SK-N-SH treated with all-trans-retinoic acid at 6 μM for 48 hours (cell line): ENCODE data around the gene ITGB4.

Experiments used
- ATAC-seq: fragments of 200-7000 bp; cut with Tn5 transposase; 3 replicates; pipeline ENCODE4 v1.9.1; 2020; ENCODE audit warnings: mild to moderate bottlenecking, moderate library complexity
- ARNTL ChIP-seq: fragments of 450-650 bp; formaldehyde crosslinking; IDR thresholded peaks from 2 replicates; pipeline ENCODE4 v1.5.0; 2020; ENCODE audit warnings: low read depth, mild to moderate bottlenecking, moderate library complexity, borderline replicate concordance
- BACH2 ChIP-seq: fragments of 250-450 bp; sonication (Bioruptor Pico); IDR thresholded peaks from 2 replicates; pipeline ENCODE4 v1.9.0; 2021; ENCODE audit warnings: mild to moderate bottlenecking, borderline replicate concordance
- CSDC2 ChIP-seq: fragments of 250-450 bp; sonication (Bioruptor Pico); IDR thresholded peaks from 2 replicates; pipeline ENCODE4 v1.5.0; 2020; ENCODE audit warnings: mild to moderate bottlenecking, moderate library complexity
- ESRRG ChIP-seq: fragments of 250-450 bp; sonication (Bioruptor Pico); IDR thresholded peaks from 2 replicates; pipeline ENCODE4 v1.6.1; 2021; ENCODE audit warnings: mild to moderate bottlenecking
- ISL1 ChIP-seq: fragments of 250-450 bp; sonication (Bioruptor Pico); IDR thresholded peaks from 2 replicates; pipeline ENCODE4 v2.1.2; 2022; ENCODE audit warnings: mild to moderate bottlenecking, moderate library complexity
- OSR1 ChIP-seq: fragments of 250-450 bp; sonication (Bioruptor Pico); IDR thresholded peaks from 2 replicates; pipeline ENCODE4 v1.8.0; 2022; ENCODE audit warnings: moderate library complexity, mild to moderate bottlenecking, inconsistent platforms
- PPARA ChIP-seq: fragments of 250-450 bp; sonication (Bioruptor Pico); IDR thresholded peaks from 2 replicates; pipeline ENCODE4 v1.5.0; 2020; ENCODE audit warnings: mild to moderate bottlenecking, borderline replicate concordance
- RARB ChIP-seq: fragments of 250-450 bp; sonication (Bioruptor Pico); IDR thresholded peaks from 2 replicates; pipeline ENCODE4 v1.8.0; 2021; ENCODE audit warnings: mild to moderate bottlenecking, moderate library complexity
- SNAI2 ChIP-seq: fragments of 250-450 bp; sonication (Bioruptor Pico); IDR thresholded peaks from 2 replicates; pipeline ENCODE4 v1.5.0; 2020; ENCODE audit warnings: mild to moderate bottlenecking, moderate library complexity
- TCF4 ChIP-seq: fragments of 250-450 bp; sonication (Bioruptor Pico); IDR thresholded peaks from 2 replicates; pipeline ENCODE4 v1.8.0; 2021; ENCODE audit warnings: mild to moderate bottlenecking, moderate library complexity, borderline replicate concordance
- TOX ChIP-seq: fragments of 250-450 bp; sonication (Bioruptor Pico); IDR thresholded peaks from 2 replicates; pipeline ENCODE4 v1.8.0; 2021; ENCODE audit warnings: mild to moderate bottlenecking, moderate library complexity, borderline replicate concordance
- ZC3H10 ChIP-seq: fragments of 250-450 bp; sonication (Bioruptor Pico); IDR thresholded peaks from 2 replicates; pipeline ENCODE4 v1.5.1; 2021; ENCODE audit warnings: mild to moderate bottlenecking, moderate library complexity
- ZFP3 ChIP-seq: fragments of 250-450 bp; sonication (Bioruptor Pico); IDR thresholded peaks from 2 replicates; pipeline ENCODE4 v1.5.0; 2020; ENCODE audit warnings: mild to moderate bottlenecking, moderate library complexity
- ZFP30 ChIP-seq: fragments of 450-650 bp; formaldehyde crosslinking; IDR thresholded peaks from 2 replicates; pipeline ENCODE4 v1.5.0; 2022; ENCODE audit warnings: mild to moderate bottlenecking, moderate library complexity
- ZNF70 ChIP-seq: fragments of 450-650 bp; formaldehyde crosslinking; IDR thresholded peaks from 2 replicates; pipeline ENCODE4 v1.5.0; 2020; ENCODE audit warnings: mild to moderate bottlenecking, moderate library complexity
- TF ChIP-seq, protein P1 (sequence below): fragments of 250-450 bp; sonication (Bioruptor Pico); IDR thresholded peaks from 2 replicates; pipeline ENCODE4 v1.5.0; 2020; ENCODE audit warnings: mild to moderate bottlenecking, moderate library complexity
- TF ChIP-seq, protein P2 (sequence below): fragments of 250-450 bp; sonication (Bioruptor Pico); IDR thresholded peaks from 2 replicates; pipeline ENCODE4 v1.5.1; 2020; ENCODE audit warnings: low read depth, mild to moderate bottlenecking, moderate library complexity
- TF ChIP-seq, protein P3 (sequence below): fragments of 250-450 bp; sonication (Bioruptor Pico); IDR thresholded peaks from 2 replicates; pipeline ENCODE4 v1.8.0; 2021; ENCODE audit warnings: low read depth, mild to moderate bottlenecking, moderate library complexity, borderline replicate concordance
- TF ChIP-seq, protein P4 (sequence below): fragments of 250-450 bp; sonication (Bioruptor Pico); IDR thresholded peaks from 2 replicates; pipeline ENCODE4 v1.8.0; 2020; ENCODE audit warnings: mild to moderate bottlenecking, moderate library complexity, borderline replicate concordance
- TF ChIP-seq, protein P5 (sequence below): fragments of 250-450 bp; sonication (Bioruptor Pico); IDR thresholded peaks from 2 replicates; pipeline ENCODE4 v1.5.1; 2021; ENCODE audit warnings: mild to moderate bottlenecking, moderate library complexity

ITGB4 gene

DNA sequence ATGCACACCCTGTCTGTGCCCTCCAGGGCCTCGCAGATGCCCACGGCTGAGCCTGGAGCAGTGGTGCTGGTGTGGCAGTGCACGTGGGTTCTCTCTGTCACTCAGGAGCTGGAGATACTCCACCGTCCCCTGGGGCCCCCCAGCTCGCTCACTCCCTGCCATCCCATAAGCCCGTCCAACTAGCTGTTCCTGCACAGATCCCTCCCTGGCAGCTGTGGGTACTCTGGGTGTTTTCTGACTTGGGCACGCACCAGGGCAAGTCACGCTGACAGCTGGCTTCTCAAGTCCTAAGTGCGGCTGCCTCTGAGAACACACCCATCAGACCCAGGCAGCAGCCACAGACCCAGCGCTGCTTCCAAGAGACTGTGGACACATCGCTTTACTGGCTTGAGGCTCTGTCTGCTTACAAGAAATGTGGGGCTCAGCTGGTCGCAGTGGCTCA lies 25.4 kb upstream of the ITGB4 start:
- TF ChIP-seq, protein P1, sequence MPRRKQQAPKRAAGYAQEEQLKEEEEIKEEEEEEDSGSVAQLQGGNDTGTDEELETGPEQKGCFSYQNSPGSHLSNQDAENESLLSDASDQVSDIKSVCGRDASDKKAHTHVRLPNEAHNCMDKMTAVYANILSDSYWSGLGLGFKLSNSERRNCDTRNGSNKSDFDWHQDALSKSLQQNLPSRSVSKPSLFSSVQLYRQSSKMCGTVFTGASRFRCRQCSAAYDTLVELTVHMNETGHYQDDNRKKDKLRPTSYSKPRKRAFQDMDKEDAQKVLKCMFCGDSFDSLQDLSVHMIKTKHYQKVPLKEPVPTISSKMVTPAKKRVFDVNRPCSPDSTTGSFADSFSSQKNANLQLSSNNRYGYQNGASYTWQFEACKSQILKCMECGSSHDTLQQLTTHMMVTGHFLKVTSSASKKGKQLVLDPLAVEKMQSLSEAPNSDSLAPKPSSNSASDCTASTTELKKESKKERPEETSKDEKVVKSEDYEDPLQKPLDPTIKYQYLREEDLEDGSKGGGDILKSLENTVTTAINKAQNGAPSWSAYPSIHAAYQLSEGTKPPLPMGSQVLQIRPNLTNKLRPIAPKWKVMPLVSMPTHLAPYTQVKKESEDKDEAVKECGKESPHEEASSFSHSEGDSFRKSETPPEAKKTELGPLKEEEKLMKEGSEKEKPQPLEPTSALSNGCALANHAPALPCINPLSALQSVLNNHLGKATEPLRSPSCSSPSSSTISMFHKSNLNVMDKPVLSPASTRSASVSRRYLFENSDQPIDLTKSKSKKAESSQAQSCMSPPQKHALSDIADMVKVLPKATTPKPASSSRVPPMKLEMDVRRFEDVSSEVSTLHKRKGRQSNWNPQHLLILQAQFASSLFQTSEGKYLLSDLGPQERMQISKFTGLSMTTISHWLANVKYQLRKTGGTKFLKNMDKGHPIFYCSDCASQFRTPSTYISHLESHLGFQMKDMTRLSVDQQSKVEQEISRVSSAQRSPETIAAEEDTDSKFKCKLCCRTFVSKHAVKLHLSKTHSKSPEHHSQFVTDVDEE (CRISPR knock-in tag) = no peak
- TF ChIP-seq, protein P2, sequence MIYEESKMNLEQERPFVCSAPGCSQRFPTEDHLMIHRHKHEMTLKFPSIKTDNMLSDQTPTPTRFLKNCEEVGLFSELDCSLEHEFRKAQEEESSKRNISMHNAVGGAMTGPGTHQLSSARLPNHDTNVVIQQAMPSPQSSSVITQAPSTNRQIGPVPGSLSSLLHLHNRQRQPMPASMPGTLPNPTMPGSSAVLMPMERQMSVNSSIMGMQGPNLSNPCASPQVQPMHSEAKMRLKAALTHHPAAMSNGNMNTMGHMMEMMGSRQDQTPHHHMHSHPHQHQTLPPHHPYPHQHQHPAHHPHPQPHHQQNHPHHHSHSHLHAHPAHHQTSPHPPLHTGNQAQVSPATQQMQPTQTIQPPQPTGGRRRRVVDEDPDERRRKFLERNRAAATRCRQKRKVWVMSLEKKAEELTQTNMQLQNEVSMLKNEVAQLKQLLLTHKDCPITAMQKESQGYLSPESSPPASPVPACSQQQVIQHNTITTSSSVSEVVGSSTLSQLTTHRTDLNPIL (CRISPR knock-in tag) = no peak
- TF ChIP-seq PPARA (CRISPR knock-in tag) (no peak), ZFP3 (CRISPR knock-in tag) (no peak), ESRRG (CRISPR knock-in tag) (no peak), ISL1 (no peak), ZNF70 (CRISPR knock-in tag) (no peak), TCF4 (CRISPR knock-in tag) (no peak), ZFP30 (no peak), BACH2 (CRISPR knock-in tag) (no peak), ARNTL (CRISPR knock-in tag) (no peak)
- TF ChIP-seq, protein P3, sequence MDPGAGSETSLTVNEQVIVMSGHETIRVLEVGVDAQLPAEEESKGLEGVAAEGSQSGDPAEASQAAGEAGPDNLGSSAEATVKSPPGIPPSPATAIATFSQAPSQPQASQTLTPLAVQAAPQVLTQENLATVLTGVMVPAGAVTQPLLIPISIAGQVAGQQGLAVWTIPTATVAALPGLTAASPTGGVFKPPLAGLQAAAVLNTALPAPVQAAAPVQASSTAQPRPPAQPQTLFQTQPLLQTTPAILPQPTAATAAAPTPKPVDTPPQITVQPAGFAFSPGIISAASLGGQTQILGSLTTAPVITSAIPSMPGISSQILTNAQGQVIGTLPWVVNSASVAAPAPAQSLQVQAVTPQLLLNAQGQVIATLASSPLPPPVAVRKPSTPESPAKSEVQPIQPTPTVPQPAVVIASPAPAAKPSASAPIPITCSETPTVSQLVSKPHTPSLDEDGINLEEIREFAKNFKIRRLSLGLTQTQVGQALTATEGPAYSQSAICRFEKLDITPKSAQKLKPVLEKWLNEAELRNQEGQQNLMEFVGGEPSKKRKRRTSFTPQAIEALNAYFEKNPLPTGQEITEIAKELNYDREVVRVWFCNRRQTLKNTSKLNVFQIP = no peak
- TF ChIP-seq, all 23 proteins: peak for 0
- no peak for ATAC-seq

DNA sequence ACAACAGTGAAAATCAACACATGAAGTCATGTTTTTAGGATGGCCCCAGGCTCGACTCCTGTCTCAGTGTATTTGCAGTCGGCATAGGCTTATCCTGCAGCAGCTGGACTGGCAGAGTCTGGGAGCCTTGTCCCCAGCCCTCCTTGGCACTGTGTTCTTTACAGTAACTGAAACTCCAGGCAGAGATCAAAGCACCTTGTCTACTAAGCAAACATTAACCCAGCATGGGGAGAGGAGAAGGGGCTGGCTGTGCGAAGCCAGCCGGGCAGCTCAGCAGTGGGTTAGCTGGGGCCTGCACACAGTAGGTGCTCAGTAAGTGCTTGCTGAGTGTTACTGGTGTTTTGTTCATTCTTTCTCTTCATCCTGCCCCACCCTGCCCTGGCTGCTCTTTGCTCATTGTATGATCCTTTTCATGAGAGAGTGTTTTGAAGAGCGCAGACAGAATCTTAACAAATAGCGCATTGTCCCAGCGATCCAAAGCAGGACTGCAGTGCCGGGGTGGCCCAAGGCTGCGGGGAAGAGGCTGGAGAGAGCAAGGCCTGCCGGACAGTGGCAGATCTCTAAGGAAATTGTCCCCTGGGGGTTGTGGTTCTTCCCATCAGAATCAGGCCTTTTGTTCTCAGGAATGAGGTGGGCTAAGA lies 23.5 kb upstream of the ITGB4 start:
- no peak for ATAC-seq
- no peak for TF ChIP-seq RARB (CRISPR knock-in tag)
- TF ChIP-seq, protein P1 (CRISPR knock-in tag) = no peak
- TF ChIP-seq SNAI2 (CRISPR knock-in tag) = no peak
- TF ChIP-seq ARNTL (CRISPR knock-in tag) = no peak
- no peak for TF ChIP-seq ZC3H10 (CRISPR knock-in tag)
- TF ChIP-seq ZNF70 (CRISPR knock-in tag) = no peak

DNA sequence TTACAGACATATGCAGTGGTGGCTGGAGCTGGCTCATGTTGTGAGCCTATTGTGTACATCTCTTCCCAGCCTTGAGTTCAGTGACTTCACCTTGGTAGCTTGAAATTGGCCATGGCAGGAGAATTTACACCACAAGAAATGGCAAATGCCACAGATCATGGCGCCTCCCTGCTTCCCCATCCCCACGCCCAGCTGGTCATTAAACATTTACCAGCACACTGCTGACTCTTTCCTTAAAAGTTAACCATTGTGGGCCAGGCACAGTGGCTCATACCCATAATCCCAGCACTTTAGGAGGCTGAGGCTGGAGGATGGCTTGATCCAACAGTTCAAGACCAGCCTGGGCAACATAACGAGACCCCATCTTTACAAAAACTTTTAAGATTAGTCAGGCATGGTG lies 22.6 kb upstream of the ITGB4 start:
- no peak for ATAC-seq
- TF ChIP-seq, protein P4, sequence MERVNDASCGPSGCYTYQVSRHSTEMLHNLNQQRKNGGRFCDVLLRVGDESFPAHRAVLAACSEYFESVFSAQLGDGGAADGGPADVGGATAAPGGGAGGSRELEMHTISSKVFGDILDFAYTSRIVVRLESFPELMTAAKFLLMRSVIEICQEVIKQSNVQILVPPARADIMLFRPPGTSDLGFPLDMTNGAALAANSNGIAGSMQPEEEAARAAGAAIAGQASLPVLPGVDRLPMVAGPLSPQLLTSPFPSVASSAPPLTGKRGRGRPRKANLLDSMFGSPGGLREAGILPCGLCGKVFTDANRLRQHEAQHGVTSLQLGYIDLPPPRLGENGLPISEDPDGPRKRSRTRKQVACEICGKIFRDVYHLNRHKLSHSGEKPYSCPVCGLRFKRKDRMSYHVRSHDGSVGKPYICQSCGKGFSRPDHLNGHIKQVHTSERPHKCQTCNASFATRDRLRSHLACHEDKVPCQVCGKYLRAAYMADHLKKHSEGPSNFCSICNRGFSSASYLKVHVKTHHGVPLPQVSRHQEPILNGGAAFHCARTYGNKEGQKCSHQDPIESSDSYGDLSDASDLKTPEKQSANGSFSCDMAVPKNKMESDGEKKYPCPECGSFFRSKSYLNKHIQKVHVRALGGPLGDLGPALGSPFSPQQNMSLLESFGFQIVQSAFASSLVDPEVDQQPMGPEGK (CRISPR knock-in tag) = no peak
- TF ChIP-seq, protein P5, sequence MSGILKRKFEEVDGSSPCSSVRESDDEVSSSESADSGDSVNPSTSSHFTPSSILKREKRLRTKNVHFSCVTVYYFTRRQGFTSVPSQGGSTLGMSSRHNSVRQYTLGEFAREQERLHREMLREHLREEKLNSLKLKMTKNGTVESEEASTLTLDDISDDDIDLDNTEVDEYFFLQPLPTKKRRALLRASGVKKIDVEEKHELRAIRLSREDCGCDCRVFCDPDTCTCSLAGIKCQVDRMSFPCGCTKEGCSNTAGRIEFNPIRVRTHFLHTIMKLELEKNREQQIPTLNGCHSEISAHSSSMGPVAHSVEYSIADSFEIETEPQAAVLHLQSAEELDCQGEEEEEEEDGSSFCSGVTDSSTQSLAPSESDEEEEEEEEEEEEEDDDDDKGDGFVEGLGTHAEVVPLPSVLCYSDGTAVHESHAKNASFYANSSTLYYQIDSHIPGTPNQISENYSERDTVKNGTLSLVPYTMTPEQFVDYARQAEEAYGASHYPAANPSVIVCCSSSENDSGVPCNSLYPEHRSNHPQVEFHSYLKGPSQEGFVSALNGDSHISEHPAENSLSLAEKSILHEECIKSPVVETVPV = no peak
- TF ChIP-seq TOX (CRISPR knock-in tag) (no peak), RARB (CRISPR knock-in tag) (no peak), ESRRG (CRISPR knock-in tag) (no peak), TCF4 (CRISPR knock-in tag) (no peak), OSR1 (CRISPR knock-in tag) (no peak), ZC3H10 (CRISPR knock-in tag) (no peak), ARNTL (CRISPR knock-in tag) (no peak), CSDC2 (no peak)
- TF ChIP-seq, protein P1 (CRISPR knock-in tag) = no peak
- TF ChIP-seq, protein P2 (CRISPR knock-in tag) = no peak
